ENCODE results near the gene TTC14.

DNA sequence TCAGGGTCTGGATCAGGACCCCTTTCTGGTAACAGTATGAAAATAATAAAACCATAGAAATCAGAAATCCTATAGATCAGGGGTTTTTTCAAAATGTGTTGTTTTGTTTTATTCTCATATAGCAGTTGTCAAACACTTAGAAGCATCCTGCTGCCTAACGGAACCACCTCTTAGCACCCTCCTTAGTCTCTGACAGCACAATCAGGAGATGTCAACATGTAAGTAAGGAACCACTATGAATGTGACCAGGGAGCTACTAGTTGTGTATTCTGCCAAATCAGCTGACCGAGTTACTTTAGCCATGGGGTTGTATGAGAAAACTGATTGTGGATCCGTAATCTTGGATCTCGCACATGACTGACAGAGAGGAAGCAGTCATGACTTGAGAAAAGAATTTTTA lies 55.1 kb downstream of the TTC14 start:
- TF ChIP-seq ZNF274 (IDR thresholded peaks at IDR 0.05; ENCODE audit: low read depth, low read length) = no peak
- no peak for TF ChIP-seq SUZ12 (IDR thresholded peaks at IDR 0.05; ENCODE audit: extremely low read depth, insufficient read depth, insufficient read length)
- no peak for TF ChIP-seq YY1 (IDR thresholded peaks at IDR 0.05; ENCODE audit: insufficient read depth, insufficient read length)
